HepG2 (cell line): ENCODE results near the gene AMIGO2. TPM values are rescaled to one million over a fixed set of nuclear protein-coding genes. Genes with fewer than 3 reads are reported as not detected.

Source experiments
- ATAC-seq: fragments of 200-7000 bp; cut with Tn5 transposase; 3 replicates; pipeline ENCODE4 v1.9.1; 2020; ENCODE audit warnings: mild to moderate bottlenecking, moderate library complexity
- BruUV-seq: library from RNA; stranded (reverse); fragments of 400-500 nt; replicated peaks from 2 replicates; lab custom pipeline; 2021; lab: Mats Ljungman, UMichigan
- CTCF ChIA-PET: fragments of 300-600 bp; formaldehyde crosslinking; extraction: SDS; loops from one replicate; lab custom pipeline; 2021; ENCODE audit warnings: low total read pairs, inconsistent platforms, low intra/inter-chr PET ratio; lab: Yijun Ruan, JAX
- POLR2A ChIA-PET: fragments of 350-600 bp; sonication (Branson Sonifier 250); formaldehyde crosslinking; loops from one replicate; lab custom pipeline; 2020; ENCODE audit warnings: antibody characterized with exemption, inconsistent platforms; lab: Yijun Ruan, JAX
- DNase-seq: peaks from one replicate; pipeline ENCODE4 v3.0.0-alpha.2; 2015; ENCODE audit warnings: low spot score
- FAIRE-seq: peaks from 3 replicates; lab custom pipeline; 2011; peaks lifted over from hg19 to GRCh38; lab: Jason Lieb, UNC
- H2AFZ ChIP-seq: one replicate; pipeline ENCODE4 v1.6.1; 2011; ENCODE audit warnings: low read length, inconsistent platforms
- H3K27ac ChIP-seq: fragments of 300-600 bp; 3 replicates; pipeline ENCODE4 v1.8.0; 2011; ENCODE audit warnings: mixed run types, mild to moderate bottlenecking, mixed read lengths, low read length, inconsistent platforms; ENCODE audit not compliant: insufficient read depth; ENCODE audit errors: extremely low read length
- H3K27me3 ChIP-seq, 2 experiments: fragments of 200-600 bp in 1 of 2; 2 replicates in 1 of 2; 3 replicates in 1 of 2; pipeline versions ENCODE4 v1.6.0 to v1.8.0; 2011; ENCODE audit warnings: low read length in 2 of 2, mild to moderate bottlenecking in 2 of 2, moderate library complexity in 2 of 2, inconsistent platforms in 1 of 2; ENCODE audit not compliant: insufficient read depth in 2 of 2, control insufficient read depth in 1 of 2
- H3K36me3 ChIP-seq, 2 experiments: fragments of 200-600 bp in 1 of 2; replicated peaks in 1 of 2; 2 replicates in 1 of 2; 3 replicates in 1 of 2; pipeline versions ENCODE4 v1.5.1 to v1.8.0; 2011; ENCODE audit warnings: low read length in 2 of 2, inconsistent platforms in 1 of 2; ENCODE audit not compliant: insufficient read depth in 2 of 2, control insufficient read depth in 1 of 2
- H3K4me1 ChIP-seq: 2 replicates; pipeline ENCODE4 v1.5.1; 2012; ENCODE audit warnings: low read length, inconsistent platforms; ENCODE audit not compliant: insufficient read depth
- H3K4me2 ChIP-seq: 2 replicates; pipeline ENCODE4 v1.6.0; 2011; ENCODE audit warnings: low read depth, low read length, inconsistent platforms
- H3K4me3 ChIP-seq, 3 experiments: fragments of 200-600 bp in 1 of 3; sonication (generic), shearing (Covaris generic) in 1 of 3; replicated peaks in 1 of 3; 2 replicates each; pipeline ENCODE4 v1.5.1; 2011 to 2016; ENCODE audit warnings: low read length in 3 of 3, inconsistent platforms in 2 of 3, low read depth in 2 of 3, mild to moderate bottlenecking in 2 of 3, control low read depth in 1 of 3, mixed read lengths in 1 of 3; ENCODE audit not compliant: insufficient read depth in 1 of 3
- H3K79me2 ChIP-seq: one replicate; pipeline ENCODE4 v1.6.1; 2011; ENCODE audit warnings: low read length, inconsistent platforms; ENCODE audit not compliant: insufficient read depth
- H3K9ac ChIP-seq: 2 replicates; pipeline ENCODE4 v1.6.0; 2011; ENCODE audit warnings: mild to moderate bottlenecking, low read depth, low read length, inconsistent platforms; ENCODE audit not compliant: insufficient read depth
- H3K9me3 ChIP-seq: 2 replicates; pipeline ENCODE4 v1.5.1; 2012; ENCODE audit warnings: mild to moderate bottlenecking, low read length
- H4K20me1 ChIP-seq: 2 replicates; pipeline ENCODE4 v1.6.0; 2011; ENCODE audit warnings: inconsistent platforms, mild to moderate bottlenecking, low read length, moderate library complexity; ENCODE audit not compliant: insufficient read depth
- ELF3 ChIP-seq: IDR thresholded peaks from 2 replicates; pipeline ENCODE4 v1.6.1; 2016; ENCODE audit warnings: missing genetic modification reagents, missing compliant biosample characterization
- ETV5 ChIP-seq: IDR thresholded peaks from 2 replicates; pipeline ENCODE4 v1.6.1; 2018; ENCODE audit warnings: missing biosample characterization, missing genetic modification reagents, inconsistent platforms, borderline replicate concordance
- FOSL2 ChIP-seq: sonication (generic); formaldehyde crosslinking; IDR thresholded peaks from 2 replicates; pipeline ENCODE4 v1.4.0; 2020; ENCODE audit warnings: missing genetic modification reagents
- FOXA1 ChIP-seq, 2 experiments: fragments of 450-650 bp in 1 of 2; sonication (generic) in 1 of 2; formaldehyde crosslinking in 1 of 2; IDR thresholded peaks; 2 replicates each; pipeline versions ENCODE4 v1.4.0 to v1.6.1; 2016 to 2020; ENCODE audit warnings: missing genetic modification reagents in 1 of 2
- FOXA3 ChIP-seq: IDR thresholded peaks from 2 replicates; pipeline ENCODE4 v1.6.1; 2016; ENCODE audit warnings: missing genetic modification reagents, missing compliant biosample characterization
- FOXP1 ChIP-seq, 2 experiments: fragments of 450-650 bp in 1 of 2; IDR thresholded peaks; 2 replicates each; pipeline ENCODE4 v1.6.1; 2017 to 2018; ENCODE audit warnings: antibody characterized with exemption in 1 of 2
- GABPA ChIP-seq, 2 experiments: IDR thresholded peaks; 2 replicates each; pipeline ENCODE4 v1.6.1; 2011 to 2016; ENCODE audit warnings: low read depth in 2 of 2, low read length in 1 of 2, missing biosample characterization in 1 of 2, missing genetic modification characterization in 1 of 2
- NCOA1 ChIP-seq: sonication (generic); formaldehyde crosslinking; IDR thresholded peaks from 2 replicates; pipeline ENCODE4 v1.9.0; 2021; ENCODE audit warnings: missing genetic modification reagents
- RFX1 ChIP-seq: fragments of 450-650 bp; IDR thresholded peaks from 2 replicates; pipeline ENCODE4 v1.6.1; 2017
- SAP130 ChIP-seq: IDR thresholded peaks from 2 replicates; pipeline ENCODE4 v1.6.1; 2016; ENCODE audit warnings: low read depth
- SOX13 ChIP-seq, 3 experiments: fragments of 450-650 bp in 1 of 3; sonication (generic) in 1 of 3; formaldehyde crosslinking in 1 of 3; IDR thresholded peaks in 2 of 3; conservative IDR thresholded peaks in 1 of 3; 2 replicates each; pipeline versions ENCODE4 v1.5.0 to v1.6.1; 2016 to 2020; ENCODE audit warnings: antibody characterized with exemption in 1 of 3, mild to moderate bottlenecking in 1 of 3, missing compliant biosample characterization in 1 of 3, missing genetic modification reagents in 1 of 3, moderate library complexity in 1 of 3
- SOX5 ChIP-seq: IDR thresholded peaks from 2 replicates; pipeline ENCODE4 v1.6.1; 2016; ENCODE audit warnings: borderline replicate concordance
- SOX6 ChIP-seq, 2 experiments: fragments of 450-650 bp in 1 of 2; sonication (generic) in 1 of 2; formaldehyde crosslinking in 1 of 2; IDR thresholded peaks; 2 replicates each; pipeline versions ENCODE4 v1.4.0 to v1.6.1; 2017 to 2020; ENCODE audit warnings: antibody characterized with exemption in 1 of 2, mild to moderate bottlenecking in 1 of 2, missing genetic modification reagents in 1 of 2
- TEAD3 ChIP-seq: optimal IDR thresholded peaks from 2 replicates; pipeline ENCODE3; 2016; ENCODE audit warnings: borderline replicate concordance
- ZKSCAN1 ChIP-seq: fragments of 150-350 bp; IDR thresholded peaks from 2 replicates; pipeline ENCODE4 v1.6.1; 2014; ENCODE audit warnings: low read length
- ZNF205 ChIP-seq: IDR thresholded peaks from 2 replicates; pipeline ENCODE4 v1.6.1; 2018; ENCODE audit warnings: missing biosample characterization, missing genetic modification reagents
- WGBS: methylation state at CpG from one replicate; pipeline ENCODE4 v1.1.6; 2017; ENCODE audit warnings: low lambda C conversion rate; 5-methylcytosine and 5-hydroxymethylcytosine counted together
- in situ Hi-C: cut with HindIII; loops from 2 replicates; pipeline ENCODE4 v1.10.0; 2017; ENCODE audit warnings: low pct_unique_long_range_greater_than_20kb; ENCODE audit not compliant: extremely low pct_ligation_motif_present
- intact Hi-C: fragments of 100-400 bp; cut with micrococcal nuclease; formaldehyde crosslinking; loops from one replicate; pipeline ENCODE4 v1.10.0; 2022; ENCODE audit not compliant: unreplicated experiment
- polyA plus RNA-seq, 8 experiments: library from polyadenylated mRNA; depleted of rRNA in 3 of 8; stranded (reverse) in 7 of 8; unstranded in 1 of 8; fragments of >200 nt; fragmentation: Illumina TruSeq in 4 of 8; extraction: Trizol in 4 of 8; gene quantifications; 2 replicates each; pipeline versions ENCODE4 v1.2.1 to v1.2.3, GENCODE V29; 2011 to 2016; ENCODE audit warnings: low read depth in 4 of 8, missing spikeins in 1 of 8, mixed read lengths in 1 of 8; ENCODE audit not compliant: insufficient read depth in 1 of 8
- total RNA-seq, 5 experiments: library from RNA; depleted of rRNA; stranded (reverse); fragments of >200 nt; fragmentation: Illumina TruSeq; extraction: Trizol; gene quantifications; 2 replicates each; pipeline ENCODE4 v1.2.3, GENCODE V29; 2016; ENCODE audit warnings: low read depth in 1 of 5
- TF ChIP-seq, protein P1 (sequence below): sonication (generic); formaldehyde crosslinking; IDR thresholded peaks from 2 replicates; pipeline ENCODE4 v1.4.0; 2020; ENCODE audit warnings: missing genetic modification reagents
- TF ChIP-seq, protein P2 (sequence below): sonication (generic); formaldehyde crosslinking; IDR thresholded peaks from 2 replicates; pipeline ENCODE4 v1.4.0; 2020; ENCODE audit warnings: missing genetic modification reagents
- TF ChIP-seq, protein P3 (sequence below), 2 experiments: IDR thresholded peaks; 2 replicates each; pipeline ENCODE4 v1.6.1; 2011 to 2012; ENCODE audit warnings: low read length in 2 of 2, borderline replicate concordance in 1 of 2, low read depth in 1 of 2, mild to moderate bottlenecking in 1 of 2, moderate library complexity in 1 of 2

Gene AMIGO2
- total and polyA plus RNA-seq, 2 of the 13 experiments (the other 11 are each of a cell fraction or from before 2014, with no cell fraction given) = not detected

DNA sequence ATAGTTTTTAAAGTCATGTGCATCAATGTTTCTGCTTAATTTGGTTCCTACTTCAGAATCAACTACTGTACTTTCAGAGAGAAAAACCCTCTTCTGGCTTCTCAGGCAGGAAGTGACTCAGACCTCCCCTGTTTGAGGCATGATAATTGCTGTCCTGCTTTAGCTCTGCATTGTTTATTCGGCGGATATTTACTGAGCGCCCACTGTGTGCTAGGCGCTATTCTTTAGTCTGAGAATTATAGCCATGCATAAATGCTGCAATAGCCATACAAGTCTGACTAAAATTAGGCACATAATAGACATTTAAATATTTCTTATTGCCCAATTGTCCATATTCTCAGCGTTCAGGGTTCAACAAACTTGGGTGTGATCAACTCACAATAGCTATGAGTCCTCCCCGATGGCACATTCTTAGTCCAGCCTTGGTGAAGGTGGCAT is 6.1 kb upstream of the AMIGO2 start:
- POLR2A ChIA-PET = no interaction called here
- FAIRE-seq = no peak
- WGBS = 4% methylated on average over 6 of the region's 6 CpGs
- TF ChIP-seq TEAD3 (CRISPR knock-in tag) (peak; percentile 36), NCOA1 (CRISPR knock-in tag) (no peak), ELF3 (CRISPR knock-in tag) (0 out of 2 replicates have a peak, but pooled peaks have one; percentile 28), FOXP1 (IDR thresholded peaks at IDR 0.05) (no peak), FOXP1 (CRISPR knock-in tag; IDR thresholded peaks at IDR 0.05) (peak; percentile 71), RFX1 (no peak), ZNF205 (CRISPR knock-in tag) (peak; percentile 100), SOX13 (IDR thresholded peaks at IDR 0.05) (no peak), SOX13 (CRISPR knock-in tag; conservative IDR thresholded peaks at IDR 0.05 in 1 of 2, IDR thresholded peaks at IDR 0.05 in 1 of 2) (peak in 1 of 2 experiments; percentile 53; a peak in 1 of 4 replicates), SOX6 (IDR thresholded peaks at IDR 0.05) (no peak), SOX6 (CRISPR knock-in tag; IDR thresholded peaks at IDR 0.05) (peak; percentile 26; the same call in 1 of the 2 replicates), FOSL2 (peak; percentile 91), SAP130 (CRISPR knock-in tag) (peak; percentile 14; the same call in 1 of the 2 replicates), GABPA (IDR thresholded peaks at IDR 0.05; ENCODE audit: low read depth, low read length) (no peak), GABPA (CRISPR knock-in tag; IDR thresholded peaks at IDR 0.05; ENCODE audit: low read depth) (peak; percentile 41; the same call in 1 of the 2 replicates), FOXA3 (CRISPR knock-in tag) (peak; percentile 41), ETV5 (peak; percentile 87; the same call in 1 of the 2 replicates), ZKSCAN1 (peak; percentile 93), FOXA1 (IDR thresholded peaks at IDR 0.05) (no peak), FOXA1 (CRISPR knock-in tag; IDR thresholded peaks at IDR 0.05) (0 out of 2 replicates have a peak, but pooled peaks have one; percentile 35), SOX5 (peak; percentile 61; the same call in 1 of the 2 replicates)
- TF ChIP-seq, protein P1, sequence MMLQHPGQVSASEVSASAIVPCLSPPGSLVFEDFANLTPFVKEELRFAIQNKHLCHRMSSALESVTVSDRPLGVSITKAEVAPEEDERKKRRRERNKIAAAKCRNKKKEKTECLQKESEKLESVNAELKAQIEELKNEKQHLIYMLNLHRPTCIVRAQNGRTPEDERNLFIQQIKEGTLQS = 0 out of 2 replicates have a peak, but pooled peaks have one; percentile 15
- TF ChIP-seq, protein P2, sequence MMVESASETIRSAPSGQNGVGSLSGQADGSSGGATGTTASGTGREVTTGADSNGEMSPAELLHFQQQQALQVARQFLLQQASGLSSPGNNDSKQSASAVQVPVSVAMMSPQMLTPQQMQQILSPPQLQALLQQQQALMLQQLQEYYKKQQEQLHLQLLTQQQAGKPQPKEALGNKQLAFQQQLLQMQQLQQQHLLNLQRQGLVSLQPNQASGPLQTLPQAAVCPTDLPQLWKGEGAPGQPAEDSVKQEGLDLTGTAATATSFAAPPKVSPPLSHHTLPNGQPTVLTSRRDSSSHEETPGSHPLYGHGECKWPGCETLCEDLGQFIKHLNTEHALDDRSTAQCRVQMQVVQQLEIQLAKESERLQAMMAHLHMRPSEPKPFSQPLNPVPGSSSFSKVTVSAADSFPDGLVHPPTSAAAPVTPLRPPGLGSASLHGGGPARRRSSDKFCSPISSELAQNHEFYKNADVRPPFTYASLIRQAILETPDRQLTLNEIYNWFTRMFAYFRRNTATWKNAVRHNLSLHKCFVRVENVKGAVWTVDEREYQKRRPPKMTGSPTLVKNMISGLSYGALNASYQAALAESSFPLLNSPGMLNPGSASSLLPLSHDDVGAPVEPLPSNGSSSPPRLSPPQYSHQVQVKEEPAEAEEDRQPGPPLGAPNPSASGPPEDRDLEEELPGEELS = peak; percentile 21; the same call in 1 of the 2 replicates
- TF ChIP-seq, protein P3, sequence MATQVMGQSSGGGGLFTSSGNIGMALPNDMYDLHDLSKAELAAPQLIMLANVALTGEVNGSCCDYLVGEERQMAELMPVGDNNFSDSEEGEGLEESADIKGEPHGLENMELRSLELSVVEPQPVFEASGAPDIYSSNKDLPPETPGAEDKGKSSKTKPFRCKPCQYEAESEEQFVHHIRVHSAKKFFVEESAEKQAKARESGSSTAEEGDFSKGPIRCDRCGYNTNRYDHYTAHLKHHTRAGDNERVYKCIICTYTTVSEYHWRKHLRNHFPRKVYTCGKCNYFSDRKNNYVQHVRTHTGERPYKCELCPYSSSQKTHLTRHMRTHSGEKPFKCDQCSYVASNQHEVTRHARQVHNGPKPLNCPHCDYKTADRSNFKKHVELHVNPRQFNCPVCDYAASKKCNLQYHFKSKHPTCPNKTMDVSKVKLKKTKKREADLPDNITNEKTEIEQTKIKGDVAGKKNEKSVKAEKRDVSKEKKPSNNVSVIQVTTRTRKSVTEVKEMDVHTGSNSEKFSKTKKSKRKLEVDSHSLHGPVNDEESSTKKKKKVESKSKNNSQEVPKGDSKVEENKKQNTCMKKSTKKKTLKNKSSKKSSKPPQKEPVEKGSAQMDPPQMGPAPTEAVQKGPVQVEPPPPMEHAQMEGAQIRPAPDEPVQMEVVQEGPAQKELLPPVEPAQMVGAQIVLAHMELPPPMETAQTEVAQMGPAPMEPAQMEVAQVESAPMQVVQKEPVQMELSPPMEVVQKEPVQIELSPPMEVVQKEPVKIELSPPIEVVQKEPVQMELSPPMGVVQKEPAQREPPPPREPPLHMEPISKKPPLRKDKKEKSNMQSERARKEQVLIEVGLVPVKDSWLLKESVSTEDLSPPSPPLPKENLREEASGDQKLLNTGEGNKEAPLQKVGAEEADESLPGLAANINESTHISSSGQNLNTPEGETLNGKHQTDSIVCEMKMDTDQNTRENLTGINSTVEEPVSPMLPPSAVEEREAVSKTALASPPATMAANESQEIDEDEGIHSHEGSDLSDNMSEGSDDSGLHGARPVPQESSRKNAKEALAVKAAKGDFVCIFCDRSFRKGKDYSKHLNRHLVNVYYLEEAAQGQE (IDR thresholded peaks at IDR 0.05; ENCODE audit: borderline replicate concordance in 1 of 2, low read depth in 1 of 2, low read length in 2 of 2) = no peak

More for the DNA sequence above, 6.1 kb upstream of the AMIGO2 start:
- Histone ChIP-seq H3K36me3 (no peaks in the 10 kb centered on the region), H3K4me3 (no peak overlapping the region), H3K9me3 (no peaks in the 10 kb centered on the region), H3K27me3 (peaks cover 0 to 2% of the 10 kb centered on the region in 2 experiments; a peak in 1 of 5 replicates), H3K4me1 (peaks cover 45% of the 10 kb centered on the region), H3K9ac (no peak overlapping the region), H3K4me2 (no peak overlapping the region), H3K27ac (no peak overlapping the region), H2AFZ (no peak overlapping the region), H4K20me1 (no peaks in the 10 kb centered on the region), H3K79me2 (no peaks in the 10 kb centered on the region)
- in situ Hi-C loops (no loop called here), intact Hi-C loops (no loop called here)
- no TSS peak for BruUV-seq
- peak; percentile 36; the same call in 1 of the 3 replicates for ATAC-seq
- DNase-seq = peak; percentile 41
- CTCF ChIA-PET = no interaction called here
